Endodermal cell (in vitro differentiated cells): ENCODE results near the gene FAM78A. TPM values are rescaled to one million over a fixed set of nuclear protein-coding genes. Genes with fewer than 3 reads are reported as not detected.

Experiments
- DNase-seq: peaks from one replicate; pipeline ENCODE4 v3.0.0-alpha.2; 2017
- H3K27ac ChIP-seq: 2 replicates; pipeline ENCODE4 v1.5.1; 2013; ENCODE audit warnings: mild to moderate bottlenecking, low read depth, low read length, moderate library complexity
- H3K27me3 ChIP-seq: 2 replicates; pipeline ENCODE4 v1.6.1; 2013; ENCODE audit warnings: mild to moderate bottlenecking, low read length, moderate library complexity; ENCODE audit not compliant: insufficient read depth, control insufficient read depth, poor library complexity, severe bottlenecking
- H3K36me3 ChIP-seq: 2 replicates; pipeline ENCODE4 v1.7.0; 2013; ENCODE audit warnings: mild to moderate bottlenecking, low read length, moderate library complexity; ENCODE audit not compliant: control insufficient read depth, insufficient read depth
- H3K4me1 ChIP-seq: one replicate; pipeline ENCODE4 v1.7.0; 2013; ENCODE audit warnings: low read length; ENCODE audit not compliant: control insufficient read depth, insufficient read depth
- H3K4me3 ChIP-seq: 2 replicates; pipeline ENCODE4 v1.5.1; 2013; ENCODE audit warnings: mild to moderate bottlenecking, low read length, moderate library complexity
- H3K9ac ChIP-seq: 2 replicates; pipeline ENCODE4 v1.6.1; 2013; ENCODE audit warnings: mild to moderate bottlenecking, low read length, moderate library complexity; ENCODE audit not compliant: poor library complexity, severe bottlenecking; ENCODE audit errors: extremely low read depth
- H3K9me3 ChIP-seq: 2 replicates; pipeline ENCODE4 v1.6.1; 2013; ENCODE audit warnings: mild to moderate bottlenecking, low read length, moderate library complexity; ENCODE audit not compliant: control insufficient read depth
- H3K27ac Mint-ChIP-seq: 2 replicates; pipeline ENCODE4 v1.8.0; 2020; ENCODE audit warnings: mixed read lengths
- H3K27me3 Mint-ChIP-seq: 2 replicates; pipeline ENCODE4 v1.8.0; 2021; ENCODE audit warnings: mild to moderate bottlenecking, mixed read lengths; ENCODE audit not compliant: insufficient read depth
- H3K36me3 Mint-ChIP-seq: 2 replicates; pipeline ENCODE4 v1.8.0; 2020; ENCODE audit warnings: low read depth, mixed read lengths
- H3K4me1 Mint-ChIP-seq: 2 replicates; pipeline ENCODE4 v1.8.0; 2020; ENCODE audit warnings: mixed read lengths
- H3K4me3 Mint-ChIP-seq: 2 replicates; pipeline ENCODE4 v1.8.0; 2020; ENCODE audit warnings: mild to moderate bottlenecking, moderate library complexity, mixed read lengths
- H3K9me3 Mint-ChIP-seq: 2 replicates; pipeline ENCODE4 v1.8.0; 2020; ENCODE audit warnings: mild to moderate bottlenecking, mixed read lengths
- WGBS, 2 experiments: methylation state at CpG; one replicate each; pipeline versions ENCODE4 v1.1.5 to v1.1.7; 2013; ENCODE audit warnings: missing lambda C conversion rate in 2 of 2, mixed read lengths in 1 of 2; ENCODE audit not compliant: insufficient coverage in 1 of 2, insufficient read length in 1 of 2; 5-methylcytosine and 5-hydroxymethylcytosine counted together
- total RNA-seq, 2 donors: library from RNA; stranded (reverse); fragmentation: NEBNext Ultra II Directional in 1 of 2; extraction: Animal tissue kit (Norgen Biotek cat#: 25700) in 1 of 2; gene quantifications; 2 replicates in 1 of 2; 3 replicates in 1 of 2; pipeline ENCODE4 v1.2.1, GENCODE V29; 2021
- TF ChIP-seq, protein P1 (sequence below): fragments of 200-600 bp; sonication (generic); conservative IDR thresholded peaks from 2 replicates; pipeline ENCODE4 v1.5.0; 2021; ENCODE audit warnings: antibody characterized with exemption, mild to moderate bottlenecking

The FAM78A gene
- total RNA-seq, 2 donors from 2014 or later: 5.5 to 5.6 TPM

DNA sequence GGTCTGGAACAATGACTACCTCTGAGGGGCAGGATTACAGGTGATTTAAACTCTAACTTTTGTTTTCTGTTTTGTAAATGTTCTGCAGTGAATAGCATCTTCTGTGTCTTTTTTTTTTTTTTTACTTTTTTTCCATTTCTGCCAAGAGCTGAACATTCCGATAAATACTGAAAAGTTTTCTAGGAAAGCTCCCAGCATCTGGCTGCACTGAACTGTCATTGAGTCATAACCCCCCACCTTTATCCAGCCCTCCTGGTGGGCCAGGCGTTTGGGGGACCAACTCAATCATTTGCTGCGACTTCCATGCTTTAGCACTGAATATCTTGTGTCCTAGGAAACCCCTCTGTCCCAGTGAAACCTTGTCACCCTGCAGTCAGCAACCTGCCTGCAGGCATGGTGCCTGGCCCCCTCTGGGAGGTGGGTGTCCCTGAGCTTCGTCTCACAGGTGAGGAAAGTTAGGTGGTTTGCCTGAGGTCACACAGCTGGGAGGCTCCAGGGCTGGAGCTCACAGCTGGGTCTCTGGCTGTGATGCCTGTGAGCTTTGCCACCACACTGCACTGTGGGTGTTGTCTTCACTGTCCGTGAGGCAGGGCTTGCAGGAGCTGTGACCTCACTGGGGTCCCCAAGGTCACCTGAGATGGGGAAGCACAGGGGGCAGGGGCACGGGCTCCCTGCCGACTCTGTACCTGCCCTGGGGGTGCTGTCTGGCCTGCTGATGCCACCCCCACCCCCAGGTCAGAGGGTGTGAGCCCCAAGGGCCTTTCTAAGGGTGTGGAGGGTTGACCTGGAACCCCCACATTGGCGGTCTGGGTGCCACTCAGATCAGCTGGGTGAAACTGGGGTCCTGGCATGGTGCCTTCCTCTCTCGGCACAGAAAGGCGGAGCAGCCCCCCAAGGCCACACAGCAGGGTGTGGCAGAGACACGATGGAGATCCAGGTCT, 27.3 kb upstream of the FAM78A start:
- no peak overlapping the region for H3K9ac ChIP-seq
- Mint-ChIP-seq H3K4me1 (no peaks in the 10 kb centered on the region), H3K4me3 (no peak overlapping the region), H3K27ac (no peak overlapping the region), H3K27me3 (peaks cover 2% of the 10 kb centered on the region), H3K9me3 (no peaks in the 10 kb centered on the region), H3K36me3 (peaks cover 4% of the 10 kb centered on the region)
- H3K27me3 ChIP-seq: no peaks in the 10 kb centered on the region
- 90 to 99% methylated on average over 9 to 11 of the region's 11 CpGs for WGBS, 2 experiments
- H3K36me3 ChIP-seq: no peaks in the 10 kb centered on the region
- no peaks in the 10 kb centered on the region for H3K4me1 ChIP-seq
- no peaks in the 10 kb centered on the region for H3K9me3 ChIP-seq
- no peak overlapping the region for H3K27ac ChIP-seq
- TF ChIP-seq, protein P1, sequence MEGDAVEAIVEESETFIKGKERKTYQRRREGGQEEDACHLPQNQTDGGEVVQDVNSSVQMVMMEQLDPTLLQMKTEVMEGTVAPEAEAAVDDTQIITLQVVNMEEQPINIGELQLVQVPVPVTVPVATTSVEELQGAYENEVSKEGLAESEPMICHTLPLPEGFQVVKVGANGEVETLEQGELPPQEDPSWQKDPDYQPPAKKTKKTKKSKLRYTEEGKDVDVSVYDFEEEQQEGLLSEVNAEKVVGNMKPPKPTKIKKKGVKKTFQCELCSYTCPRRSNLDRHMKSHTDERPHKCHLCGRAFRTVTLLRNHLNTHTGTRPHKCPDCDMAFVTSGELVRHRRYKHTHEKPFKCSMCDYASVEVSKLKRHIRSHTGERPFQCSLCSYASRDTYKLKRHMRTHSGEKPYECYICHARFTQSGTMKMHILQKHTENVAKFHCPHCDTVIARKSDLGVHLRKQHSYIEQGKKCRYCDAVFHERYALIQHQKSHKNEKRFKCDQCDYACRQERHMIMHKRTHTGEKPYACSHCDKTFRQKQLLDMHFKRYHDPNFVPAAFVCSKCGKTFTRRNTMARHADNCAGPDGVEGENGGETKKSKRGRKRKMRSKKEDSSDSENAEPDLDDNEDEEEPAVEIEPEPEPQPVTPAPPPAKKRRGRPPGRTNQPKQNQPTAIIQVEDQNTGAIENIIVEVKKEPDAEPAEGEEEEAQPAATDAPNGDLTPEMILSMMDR: no peak
- H3K4me3 ChIP-seq: no peak overlapping the region
- DNase-seq: no peak

- TF ChIP-seq, protein P1: no peak
Observed at GRCh38 chr9:131302244-131303075, 26.1 kb upstream of the FAM78A start.

DNA sequence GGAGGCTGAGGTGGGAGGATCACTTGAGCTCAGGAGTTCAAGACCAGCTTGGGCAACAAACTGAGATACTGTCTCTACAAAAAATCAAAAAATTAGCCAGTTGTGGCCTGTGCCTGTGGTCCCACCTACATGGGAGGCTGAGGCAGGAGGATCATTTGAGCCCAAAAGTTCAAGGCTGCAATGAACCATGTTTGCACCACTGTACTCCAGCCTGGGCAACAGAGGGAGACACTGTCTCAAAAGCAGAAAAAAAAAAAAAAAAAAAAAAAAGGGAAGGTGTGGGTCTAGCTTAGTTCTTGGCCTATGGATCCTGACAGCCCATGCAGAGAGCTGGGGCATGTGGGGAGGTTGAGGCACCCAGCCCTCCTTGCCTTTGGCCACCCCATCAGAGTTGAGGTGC, 24.1 kb upstream of the FAM78A start:
- Mint-ChIP-seq H3K27me3 (no peaks in the 10 kb centered on the region), H3K27ac (no peak overlapping the region), H3K4me1 (no peaks in the 10 kb centered on the region), H3K4me3 (no peak overlapping the region), H3K36me3 (peaks cover 2% of the 10 kb centered on the region), H3K9me3 (no peaks in the 10 kb centered on the region)
- TF ChIP-seq, protein P1: no peak
- no peaks in the 10 kb centered on the region for H3K27me3 ChIP-seq
- no peak overlapping the region for H3K27ac ChIP-seq
- no peak overlapping the region for H3K4me3 ChIP-seq
- no peaks in the 10 kb centered on the region for H3K36me3 ChIP-seq
- H3K9ac ChIP-seq: no peak overlapping the region
- H3K9me3 ChIP-seq: no peaks in the 10 kb centered on the region
- no peak for DNase-seq
- H3K4me1 ChIP-seq: no peaks in the 10 kb centered on the region

More at GRCh38 chr9:131302244-131303075, 26.1 kb upstream of the FAM78A start:
- peaks cover 2% of the 10 kb centered on the region for H3K27me3 Mint-ChIP-seq
- no peak overlapping the region for H3K27ac Mint-ChIP-seq
- Histone ChIP-seq H3K9me3 (no peaks in the 10 kb centered on the region), H3K27ac (no peak overlapping the region), H3K36me3 (no peaks in the 10 kb centered on the region), H3K4me1 (no peaks in the 10 kb centered on the region), H3K27me3 (no peaks in the 10 kb centered on the region), H3K4me3 (no peak overlapping the region), H3K9ac (no peak overlapping the region)
- no peaks in the 10 kb centered on the region for H3K4me1 Mint-ChIP-seq
- no peak overlapping the region for H3K4me3 Mint-ChIP-seq
- 89 to 90% methylated on average over 11 to 16 of the region's 16 CpGs for WGBS, 2 experiments
- H3K36me3 Mint-ChIP-seq: peaks cover 4% of the 10 kb centered on the region
- DNase-seq: no peak
- H3K9me3 Mint-ChIP-seq: no peaks in the 10 kb centered on the region
